ENCODE results near the gene FGD4. TPM values are rescaled to one million over a fixed set of nuclear protein-coding genes. Genes with fewer than 3 reads are reported as not detected.

The FGD4 gene
- total RNA-seq, 1 experiment from 2014 or later = 30.5 TPM

DNA sequence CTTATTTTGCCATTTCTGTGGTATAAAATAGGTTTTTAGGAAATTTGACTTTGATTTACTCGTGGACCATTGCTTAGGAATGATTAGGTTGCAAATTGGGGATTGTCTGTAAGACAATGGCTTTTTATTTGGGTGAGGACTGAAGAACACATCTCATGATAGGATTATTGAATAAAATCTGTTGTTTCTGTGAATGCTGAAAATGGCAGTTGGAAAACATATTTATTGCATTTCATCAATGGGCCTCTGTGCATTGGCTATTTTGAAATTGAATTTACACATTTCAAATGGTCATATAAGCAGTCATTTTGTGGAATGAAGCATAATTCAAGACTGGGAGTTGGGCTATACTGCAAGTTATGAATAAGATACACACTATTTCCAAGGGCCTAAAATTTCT lies 46.0 kb downstream of the FGD4 start:
- in situ Hi-C loops (cut with HindIII; ENCODE audit: low pct_unique_long_range_greater_than_20kb, low sequenced_read_pairs) = no loop called here
- peak; percentile 55 for DNase-seq (ENCODE audit: low read depth, low spot score)

DNA sequence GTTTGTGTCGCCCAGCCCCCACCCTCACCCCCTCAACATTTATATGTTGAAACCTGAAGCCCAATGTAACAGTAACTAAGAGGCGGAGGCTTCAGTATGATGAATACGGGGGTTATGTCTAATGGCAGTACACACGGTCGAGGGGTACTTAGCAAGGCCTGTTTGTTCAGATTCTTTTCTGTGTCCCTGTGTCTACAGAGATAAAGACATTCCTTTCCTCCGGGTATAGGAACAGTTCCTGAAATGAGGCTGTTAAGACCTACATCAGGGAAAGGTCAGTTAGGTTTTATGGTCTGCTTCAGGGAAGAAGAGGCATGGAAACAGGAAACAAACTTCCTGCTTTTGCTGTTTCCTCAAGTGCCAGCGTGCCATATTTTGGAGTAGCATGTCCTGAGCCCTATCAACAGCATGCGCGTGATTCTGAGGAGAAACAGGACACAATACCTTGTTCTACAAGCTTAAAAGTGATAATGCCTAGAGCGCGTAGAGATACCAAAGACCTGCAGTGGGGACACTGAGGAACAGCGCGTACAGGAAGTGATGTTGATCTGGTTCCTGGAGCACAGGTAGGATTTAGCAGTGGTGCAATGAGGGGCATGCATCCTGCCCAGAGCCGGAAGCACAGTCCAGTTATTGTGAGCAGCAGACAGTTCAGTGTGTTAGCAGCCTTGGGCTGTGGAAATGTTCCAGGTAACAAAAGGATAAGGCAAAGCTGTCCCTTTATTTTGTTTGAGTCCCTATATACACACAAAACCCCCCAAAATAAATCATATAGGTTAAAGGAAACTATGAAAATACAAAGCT lies 47.2 kb downstream of the FGD4 start:
- in situ Hi-C loops (cut with HindIII; ENCODE audit: low pct_unique_long_range_greater_than_20kb, low sequenced_read_pairs) = no loop called here
- no peak for DNase-seq (ENCODE audit: low read depth, low spot score)

DNA sequence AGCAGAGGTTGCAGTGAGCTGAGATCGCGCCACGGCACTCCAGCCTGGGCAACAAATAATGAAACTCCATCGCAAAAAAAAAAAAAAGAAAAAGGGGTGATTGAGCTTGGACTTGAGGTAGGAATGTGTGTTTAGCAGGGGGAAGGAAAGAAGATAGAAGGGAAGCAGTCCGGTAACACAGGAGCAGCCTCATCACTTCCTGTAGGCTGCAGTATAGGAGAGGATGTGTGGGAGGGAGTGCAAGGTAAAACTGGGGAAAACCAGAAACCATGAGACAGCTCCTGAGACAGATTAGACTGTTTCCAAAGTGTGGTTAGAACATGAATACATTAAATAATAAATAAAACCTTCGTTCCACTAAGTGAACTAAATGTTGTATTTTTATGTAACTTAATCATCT lies 49.2 kb downstream of the FGD4 start:
- DNase-seq (ENCODE audit: low read depth, low spot score) = no peak
- in situ Hi-C loops (cut with HindIII; ENCODE audit: low pct_unique_long_range_greater_than_20kb, low sequenced_read_pairs) = no loop called here

DNA sequence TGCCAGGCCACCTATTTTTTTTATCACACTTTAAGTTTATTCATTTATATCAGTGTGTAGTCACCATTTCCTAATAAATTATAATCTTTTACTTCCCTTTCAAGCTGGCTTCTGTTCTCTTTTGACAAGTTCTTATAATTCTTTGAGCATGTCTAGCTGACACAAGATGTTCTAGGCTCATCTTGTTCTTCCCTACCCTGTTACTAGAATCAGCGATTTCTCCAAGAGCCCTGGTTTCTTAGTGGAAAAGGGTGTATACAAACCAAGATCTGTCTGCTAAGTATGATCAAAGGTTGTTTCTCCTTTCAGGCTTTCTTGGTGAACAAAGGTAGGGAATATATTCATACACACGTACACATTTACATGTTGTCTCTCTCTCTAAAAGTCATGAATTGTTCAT lies 51.0 kb downstream of the FGD4 start:
- no peak for DNase-seq (ENCODE audit: low read depth, low spot score)
- in situ Hi-C loops (cut with HindIII; ENCODE audit: low pct_unique_long_range_greater_than_20kb, low sequenced_read_pairs) = no loop called here

DNA sequence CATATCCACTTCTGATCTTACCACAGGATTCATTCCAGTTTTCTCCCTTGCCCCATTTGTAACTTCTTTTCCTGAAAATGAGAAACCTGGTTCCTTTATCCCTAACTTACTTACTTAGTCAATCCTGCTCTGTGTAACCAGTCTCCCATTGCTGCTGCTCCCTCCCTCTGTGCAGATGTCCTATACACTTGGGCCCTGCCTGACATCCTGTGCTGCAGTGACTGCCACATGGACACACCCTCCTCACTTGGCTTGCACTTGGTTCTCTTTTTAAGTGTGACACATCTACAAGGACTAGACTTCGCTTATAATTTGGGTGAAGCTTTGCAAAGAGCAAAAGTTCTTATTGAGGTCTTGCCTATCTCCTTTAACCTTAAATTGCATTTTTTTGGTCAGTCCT lies 51.4 kb downstream of the FGD4 start:
- no peak for DNase-seq (ENCODE audit: low read depth, low spot score)
- in situ Hi-C loops (cut with HindIII; ENCODE audit: low pct_unique_long_range_greater_than_20kb, low sequenced_read_pairs) = no loop called here

DNA sequence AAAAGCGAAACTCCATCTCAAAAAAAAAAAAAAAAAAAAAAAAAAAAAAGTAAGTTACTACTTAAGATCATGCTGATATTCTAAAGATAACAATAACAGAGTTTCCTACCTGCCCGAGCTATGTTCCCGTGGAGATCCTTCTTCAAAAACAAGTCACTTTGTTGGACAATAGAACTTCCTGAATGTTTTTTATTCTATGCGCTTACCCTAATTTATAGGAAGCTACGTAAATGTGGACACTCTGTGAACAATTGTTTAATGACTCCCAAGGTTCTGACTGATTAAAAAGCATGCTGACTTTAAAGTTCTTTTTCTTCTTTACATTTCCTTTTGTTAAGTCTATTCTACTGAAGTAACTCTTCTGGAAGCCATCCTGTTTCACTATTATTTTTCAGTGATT lies 52.5 kb downstream of the FGD4 start:
- in situ Hi-C loops (cut with HindIII; ENCODE audit: low pct_unique_long_range_greater_than_20kb, low sequenced_read_pairs) = no loop called here

DNA sequence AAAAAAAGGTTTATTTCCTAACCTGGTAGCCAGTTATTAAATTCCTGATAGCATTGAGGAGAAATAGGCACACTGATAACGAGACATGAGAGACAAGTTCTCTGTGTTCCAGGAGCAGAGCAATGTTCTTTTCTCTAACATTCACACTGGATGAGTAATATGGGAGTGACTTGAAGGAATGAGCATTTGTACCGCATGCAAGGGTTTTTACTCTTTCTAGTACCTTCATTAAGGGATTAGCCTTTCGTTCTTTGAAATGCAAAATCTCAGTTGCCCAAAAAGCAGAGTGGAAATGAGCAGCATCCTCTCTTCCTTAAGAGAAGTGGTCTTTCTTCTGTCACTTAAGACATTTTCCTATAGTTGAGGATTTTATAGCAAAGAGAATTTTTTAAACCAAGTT lies 54.7 kb downstream of the FGD4 start:
- peak; percentile 40 for DNase-seq (ENCODE audit: low read depth, low spot score)
- in situ Hi-C loops (cut with HindIII; ENCODE audit: low pct_unique_long_range_greater_than_20kb, low sequenced_read_pairs) = no loop called here

More for the DNA sequence above, 52.5 kb downstream of the FGD4 start:
- no peak for DNase-seq (ENCODE audit: low read depth, low spot score)

DNA sequence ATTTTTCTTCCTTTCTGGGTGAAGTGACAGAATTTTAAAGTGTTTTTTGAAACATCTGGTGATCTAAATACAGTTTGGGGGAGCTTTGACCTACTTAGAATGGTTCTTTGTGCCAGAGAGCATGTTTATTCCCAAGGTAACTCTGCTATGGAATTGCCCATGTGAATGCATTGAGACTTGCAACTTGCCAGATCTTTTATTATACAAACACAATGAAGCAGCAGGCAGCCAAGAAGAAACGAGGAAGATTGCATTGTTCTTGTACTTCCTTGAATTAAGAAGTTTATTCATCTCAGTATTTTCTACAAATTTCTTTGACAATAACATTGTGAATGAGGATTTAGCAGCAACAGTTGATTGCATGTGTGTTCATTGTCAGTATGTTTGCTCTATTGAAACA lies 55.5 kb downstream of the FGD4 start:
- DNase-seq (ENCODE audit: low read depth, low spot score) = no peak
- in situ Hi-C loops (cut with HindIII; ENCODE audit: low pct_unique_long_range_greater_than_20kb, low sequenced_read_pairs) = no loop called here

DNA sequence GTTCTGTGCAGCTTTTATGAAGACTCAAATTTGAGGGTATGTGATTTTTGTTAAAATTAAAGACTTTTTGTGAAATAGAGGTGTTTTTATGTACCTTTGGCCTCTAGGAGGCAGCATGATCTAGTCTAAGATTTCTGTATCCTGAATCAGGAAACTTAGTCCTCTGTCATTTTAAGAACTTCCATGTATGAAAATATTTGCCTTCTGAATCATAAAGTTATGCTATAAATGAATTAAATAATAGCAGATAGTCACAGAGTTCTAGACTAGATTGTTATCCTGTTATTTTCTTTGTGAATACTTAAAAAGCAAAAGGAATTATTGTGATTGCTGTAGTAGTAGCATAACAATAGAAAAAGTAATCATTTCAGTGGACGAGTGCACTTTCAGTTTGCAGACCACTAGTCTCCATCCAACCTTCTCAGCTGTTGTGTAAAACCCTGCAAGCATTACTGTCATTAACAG lies 56.3 kb downstream of the FGD4 start:
- DNase-seq (ENCODE audit: low read depth, low spot score) = peak; percentile 79
- in situ Hi-C loops (cut with HindIII; ENCODE audit: low pct_unique_long_range_greater_than_20kb, low sequenced_read_pairs) = no loop called here

DNA sequence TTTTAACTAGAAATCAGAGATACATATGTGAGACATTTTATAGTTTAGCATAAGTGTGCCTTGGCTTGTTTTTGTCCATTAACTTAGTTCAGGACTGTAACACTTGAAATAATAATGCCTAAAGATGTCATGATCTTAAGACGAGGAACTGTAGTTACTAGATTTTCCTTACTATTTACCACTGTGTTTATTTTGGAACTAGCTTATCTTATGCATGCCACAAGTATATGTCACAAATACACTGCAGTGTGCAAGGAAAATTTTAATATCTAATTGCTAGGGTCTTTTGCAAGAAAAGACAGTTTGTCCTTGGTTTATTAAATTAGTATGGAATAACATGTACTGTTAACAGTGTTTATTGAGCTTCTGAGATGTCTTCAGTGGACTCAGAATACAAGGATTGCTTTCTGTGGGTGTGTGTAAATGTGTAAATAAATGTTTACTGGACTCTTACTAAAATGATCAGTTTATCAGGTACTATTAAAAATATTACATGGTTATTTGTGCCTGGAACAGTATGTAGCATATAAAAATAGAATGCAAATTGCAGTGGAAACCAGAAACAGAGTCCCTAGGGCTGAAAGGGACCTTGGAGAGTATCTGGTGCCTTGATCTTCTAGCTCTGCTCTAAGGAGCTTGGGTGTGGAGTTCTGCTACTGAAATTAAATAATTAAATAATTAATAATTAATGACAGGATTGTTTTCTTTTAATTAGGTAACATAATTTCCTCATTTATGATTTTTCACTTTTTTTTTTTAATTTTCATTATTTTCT lies 58.1 kb downstream of the FGD4 start:
- DNase-seq (ENCODE audit: low read depth, low spot score) = no peak
- in situ Hi-C loops (cut with HindIII; ENCODE audit: low pct_unique_long_range_greater_than_20kb, low sequenced_read_pairs) = no loop called here

DNA sequence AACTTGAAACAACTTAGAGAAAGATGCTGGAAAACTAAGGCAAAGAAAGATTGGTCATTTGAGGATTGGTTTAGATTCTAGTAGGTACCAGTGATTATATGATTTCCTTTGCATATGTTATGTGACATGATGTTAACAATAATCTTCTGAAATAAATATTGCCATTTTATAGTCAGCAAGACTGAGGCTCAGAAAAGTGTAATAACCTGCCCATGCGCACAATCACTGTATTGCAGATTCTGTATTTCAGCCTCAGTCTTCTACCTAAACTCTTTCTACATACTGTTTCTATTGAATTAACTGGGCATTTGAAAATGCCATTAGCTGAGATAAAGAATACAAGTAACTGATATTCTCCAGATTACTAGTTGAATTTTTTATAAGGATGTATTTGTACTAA lies 61.3 kb downstream of the FGD4 start:
- in situ Hi-C loops (cut with HindIII; ENCODE audit: low pct_unique_long_range_greater_than_20kb, low sequenced_read_pairs) = no loop called here
- no peak for DNase-seq (ENCODE audit: low read depth, low spot score)

DNA sequence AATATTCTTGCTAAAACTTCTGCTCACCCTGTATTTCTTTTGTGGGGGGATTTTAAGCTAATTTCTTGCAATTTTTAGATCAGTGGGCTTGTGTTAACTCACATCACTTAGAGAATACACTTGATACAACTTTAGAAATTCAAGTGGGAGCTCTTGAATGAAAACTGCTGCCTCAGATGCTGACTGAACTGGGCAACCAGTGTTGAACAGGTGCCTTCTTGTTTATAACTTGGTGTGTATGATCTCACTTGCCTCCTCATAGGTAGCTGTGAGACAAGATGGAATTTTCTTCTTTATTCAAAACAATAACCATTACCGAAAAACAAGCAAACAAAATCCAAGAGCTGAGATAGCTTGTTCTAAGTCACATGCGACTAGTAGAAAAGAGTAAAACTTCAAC lies 63.5 kb downstream of the FGD4 start:
- in situ Hi-C loops (cut with HindIII; ENCODE audit: low pct_unique_long_range_greater_than_20kb, low sequenced_read_pairs) = no loop called here

DNA sequence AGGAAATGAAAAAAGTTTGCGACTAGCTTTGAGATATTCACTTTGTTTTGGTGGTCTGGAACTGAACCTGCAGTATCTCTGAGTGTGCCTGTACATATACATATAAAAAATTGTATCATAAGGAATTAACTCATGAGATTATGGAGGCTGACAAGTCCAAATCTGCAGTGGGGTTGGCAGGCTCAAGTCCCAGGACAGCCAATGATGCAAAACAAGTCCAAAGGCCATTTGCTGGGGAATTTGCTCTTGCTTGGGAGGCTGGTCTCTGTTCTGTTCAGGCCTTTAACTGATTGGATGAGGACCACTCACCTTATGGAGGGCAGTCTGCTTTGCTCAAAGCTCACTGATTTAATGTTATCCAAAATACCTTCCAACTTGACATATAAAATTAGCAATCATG lies 66.8 kb downstream of the FGD4 start:
- DNase-seq (ENCODE audit: low read depth, low spot score) = no peak
- in situ Hi-C loops (cut with HindIII; ENCODE audit: low pct_unique_long_range_greater_than_20kb, low sequenced_read_pairs) = no loop called here

More for the DNA sequence above, 63.5 kb downstream of the FGD4 start:
- DNase-seq (ENCODE audit: low read depth, low spot score) = no peak

DNA sequence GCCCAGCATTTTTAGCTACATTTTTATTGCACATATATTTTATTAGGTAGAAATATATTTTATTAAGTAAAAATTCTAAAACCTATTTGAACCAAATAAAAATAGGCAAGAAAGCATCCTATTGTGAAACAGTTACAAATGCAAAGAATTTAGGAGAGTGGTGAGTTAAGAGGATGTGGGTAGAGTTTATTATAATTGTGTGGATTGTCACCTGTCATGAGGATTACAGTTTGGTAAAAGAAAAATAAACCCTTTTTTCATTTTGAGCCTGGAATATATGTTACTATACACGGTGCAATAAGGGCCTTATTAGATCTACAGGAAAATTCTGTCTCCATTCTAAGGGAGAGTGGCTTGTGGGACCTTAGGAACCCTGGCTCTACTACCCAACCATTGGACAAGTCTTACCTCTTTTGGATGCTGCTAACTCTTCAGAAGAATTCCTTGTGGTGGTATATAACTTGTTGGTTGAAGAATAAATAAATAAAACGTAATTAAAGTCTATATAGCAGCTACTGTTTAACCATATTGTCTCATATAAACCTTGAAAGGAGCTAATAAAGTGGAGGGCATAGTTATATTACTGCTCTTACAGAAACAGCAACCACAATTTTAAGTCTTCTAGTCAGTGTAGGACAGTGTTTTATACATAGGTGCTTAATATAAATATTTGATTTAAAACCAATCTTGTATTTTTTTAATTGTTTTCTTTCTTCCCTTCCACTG lies 67.8 kb downstream of the FGD4 start:
- in situ Hi-C loops (cut with HindIII; ENCODE audit: low pct_unique_long_range_greater_than_20kb, low sequenced_read_pairs) = no loop called here
- no peak for DNase-seq (ENCODE audit: low read depth, low spot score)

DNA sequence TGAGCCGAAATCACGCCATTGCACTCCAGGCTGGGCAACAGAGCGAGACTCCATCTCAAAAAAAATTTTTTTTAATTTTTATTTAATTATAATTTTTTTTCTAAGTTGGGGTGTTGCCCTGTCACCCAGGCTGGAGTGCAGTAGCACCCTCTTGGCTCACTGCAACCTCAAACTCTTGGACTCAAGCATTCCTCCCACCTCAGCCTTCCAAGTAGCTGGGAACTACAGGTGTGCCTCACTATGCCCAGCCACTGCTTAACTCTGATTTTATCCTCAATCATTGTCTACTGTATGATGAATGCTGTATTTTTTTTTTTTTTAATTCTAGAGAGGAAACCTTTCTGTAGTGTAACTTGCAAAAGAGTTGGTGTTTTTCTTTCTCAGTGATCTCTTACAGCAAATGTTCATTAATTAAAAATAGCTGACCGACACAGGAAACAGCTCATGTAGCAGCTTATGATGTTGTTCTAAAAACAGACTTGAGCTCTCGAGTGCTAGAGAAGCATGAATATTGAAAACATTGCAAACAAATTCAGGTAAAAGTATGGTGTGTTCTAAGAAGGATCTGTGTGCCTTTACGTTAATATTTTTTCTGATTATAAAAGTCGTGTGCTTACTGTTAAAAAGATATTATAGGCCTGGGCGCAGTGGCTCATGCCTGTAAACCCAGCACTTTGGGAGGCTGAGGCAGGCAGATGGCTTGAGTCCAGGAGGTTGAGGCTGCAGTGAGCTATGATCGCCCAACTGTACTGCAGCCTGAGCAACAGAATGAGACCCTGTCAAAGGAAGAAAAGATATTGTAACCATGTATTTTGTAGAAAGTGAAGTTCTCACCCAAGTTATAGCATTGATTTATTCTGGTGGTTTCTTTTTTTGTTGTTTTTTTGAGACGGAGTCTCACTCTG lies 68.9 kb downstream of the FGD4 start:
- DNase-seq (ENCODE audit: low read depth, low spot score) = no peak
- in situ Hi-C loops (cut with HindIII; ENCODE audit: low pct_unique_long_range_greater_than_20kb, low sequenced_read_pairs) = no loop called here

DNA sequence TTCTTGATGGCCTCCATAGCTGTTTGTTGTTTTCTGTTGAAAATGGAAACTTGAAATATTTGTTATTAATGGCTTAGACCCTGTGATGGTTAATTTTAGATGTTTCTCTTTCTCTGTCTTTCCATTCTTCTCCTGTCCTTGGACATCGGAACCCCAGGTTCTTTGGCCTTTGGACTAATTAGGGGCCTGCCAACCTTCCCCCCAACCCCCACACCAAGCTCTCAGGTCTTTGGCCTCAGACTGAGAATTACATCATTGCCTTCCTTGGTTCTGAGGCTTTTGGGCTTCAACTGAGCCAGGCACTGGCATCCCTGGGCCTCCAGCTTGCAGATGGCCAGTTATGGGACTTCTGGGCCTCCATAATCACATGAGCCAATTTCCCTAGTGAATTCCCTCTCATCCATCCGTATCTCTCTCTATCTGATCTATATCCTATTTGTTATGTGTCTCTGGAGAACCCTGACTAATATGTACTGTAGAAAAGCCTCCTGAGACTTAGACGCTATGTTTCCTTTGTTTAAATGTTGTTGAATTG lies 71.6 kb downstream of the FGD4 start:
- in situ Hi-C loops (cut with HindIII; ENCODE audit: low pct_unique_long_range_greater_than_20kb, low sequenced_read_pairs) = no loop called here
- no peak for DNase-seq (ENCODE audit: low read depth, low spot score)

DNA sequence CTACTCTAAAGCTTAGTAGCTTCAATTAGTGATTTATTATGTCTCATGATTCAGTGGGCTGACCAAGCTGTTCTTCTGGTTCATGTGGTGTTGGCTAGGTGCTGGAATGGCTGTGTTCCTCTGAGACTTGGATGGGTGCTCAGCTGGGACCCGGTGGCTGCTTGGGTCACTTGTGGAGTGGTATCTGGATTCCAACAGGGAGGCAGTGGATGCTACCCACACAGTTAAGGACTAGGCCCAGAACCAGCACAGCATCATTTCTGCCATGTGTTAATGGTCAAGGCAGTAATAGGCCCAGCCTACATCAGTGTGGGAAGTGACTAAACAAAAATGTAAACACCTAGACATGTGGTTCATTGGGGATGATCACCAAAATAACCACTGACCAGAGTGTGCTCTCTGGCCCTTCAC lies 72.2 kb downstream of the FGD4 start:
- in situ Hi-C loops (cut with HindIII; ENCODE audit: low pct_unique_long_range_greater_than_20kb, low sequenced_read_pairs) = no loop called here
- no peak for DNase-seq (ENCODE audit: low read depth, low spot score)

Data from SK-MEL-5 (cell line).